LoVo (cell line): ENCODE data around the gene MTARC2.

Source experiments
- DNase-seq: peaks from one replicate; pipeline ENCODE4 v3.0.0-alpha.2; 2016; ENCODE audit warnings: low spot score

MTARC2 gene

GRCh38 chr1:220828179-220828490 lies 80.0 kb downstream of the MTARC2 start:
- DNase-seq = no peak

GRCh38 chr1:220828950-220829586 lies 80.9 kb downstream of the MTARC2 start:
- DNase-seq = no peak

GRCh38 chr1:220833436-220833835 lies 85.3 kb downstream of the MTARC2 start:
- no peak for DNase-seq
